Measurements from ENCODE around the gene ANKFY1. TPM values are rescaled to one million over a fixed set of nuclear protein-coding genes. Genes with fewer than 3 reads are reported as not detected.

The ANKFY1 gene
- total RNA-seq, 1 donor from 2014 or later: 72.6 TPM

DNA sequence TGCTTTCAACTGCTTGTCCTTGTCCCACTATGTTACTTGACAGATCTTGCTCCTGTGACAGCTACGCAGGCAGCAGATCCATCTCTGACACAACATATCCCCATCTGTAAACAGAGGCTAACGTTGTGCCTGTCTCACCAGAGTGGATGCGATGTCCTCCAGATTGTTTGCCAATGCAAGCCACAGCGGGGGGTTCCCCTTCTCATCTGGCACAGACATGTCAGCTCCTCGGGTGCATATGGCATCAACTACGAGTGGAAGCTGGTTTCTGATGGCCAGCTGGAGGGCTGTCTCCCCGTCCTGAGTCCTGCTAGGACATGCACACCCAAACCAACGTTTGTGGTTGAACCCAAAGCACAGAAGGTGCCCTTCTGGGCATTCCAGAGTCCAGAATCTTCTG, 81.7 kb downstream of the ANKFY1 start:
- H3K9me3 Mint-ChIP-seq: no peaks in the 10 kb centered on the region
- H3K4me1 Mint-ChIP-seq (ENCODE audit: unreplicated experiment): peaks cover 6% of the 10 kb centered on the region
- H3K27me3 Mint-ChIP-seq: no peaks in the 10 kb centered on the region
- no peak for DNase-seq (ENCODE audit: extremely low spot score, unreplicated experiment)
- H3K4me3 Mint-ChIP-seq: no peak overlapping the region
- no peak overlapping the region for H3K27ac Mint-ChIP-seq
- TF ChIP-seq, protein P1, sequence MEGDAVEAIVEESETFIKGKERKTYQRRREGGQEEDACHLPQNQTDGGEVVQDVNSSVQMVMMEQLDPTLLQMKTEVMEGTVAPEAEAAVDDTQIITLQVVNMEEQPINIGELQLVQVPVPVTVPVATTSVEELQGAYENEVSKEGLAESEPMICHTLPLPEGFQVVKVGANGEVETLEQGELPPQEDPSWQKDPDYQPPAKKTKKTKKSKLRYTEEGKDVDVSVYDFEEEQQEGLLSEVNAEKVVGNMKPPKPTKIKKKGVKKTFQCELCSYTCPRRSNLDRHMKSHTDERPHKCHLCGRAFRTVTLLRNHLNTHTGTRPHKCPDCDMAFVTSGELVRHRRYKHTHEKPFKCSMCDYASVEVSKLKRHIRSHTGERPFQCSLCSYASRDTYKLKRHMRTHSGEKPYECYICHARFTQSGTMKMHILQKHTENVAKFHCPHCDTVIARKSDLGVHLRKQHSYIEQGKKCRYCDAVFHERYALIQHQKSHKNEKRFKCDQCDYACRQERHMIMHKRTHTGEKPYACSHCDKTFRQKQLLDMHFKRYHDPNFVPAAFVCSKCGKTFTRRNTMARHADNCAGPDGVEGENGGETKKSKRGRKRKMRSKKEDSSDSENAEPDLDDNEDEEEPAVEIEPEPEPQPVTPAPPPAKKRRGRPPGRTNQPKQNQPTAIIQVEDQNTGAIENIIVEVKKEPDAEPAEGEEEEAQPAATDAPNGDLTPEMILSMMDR (conservative IDR thresholded peaks at IDR 0.05): no peak
- peaks cover 33% of the 10 kb centered on the region for H3K36me3 Mint-ChIP-seq

DNA sequence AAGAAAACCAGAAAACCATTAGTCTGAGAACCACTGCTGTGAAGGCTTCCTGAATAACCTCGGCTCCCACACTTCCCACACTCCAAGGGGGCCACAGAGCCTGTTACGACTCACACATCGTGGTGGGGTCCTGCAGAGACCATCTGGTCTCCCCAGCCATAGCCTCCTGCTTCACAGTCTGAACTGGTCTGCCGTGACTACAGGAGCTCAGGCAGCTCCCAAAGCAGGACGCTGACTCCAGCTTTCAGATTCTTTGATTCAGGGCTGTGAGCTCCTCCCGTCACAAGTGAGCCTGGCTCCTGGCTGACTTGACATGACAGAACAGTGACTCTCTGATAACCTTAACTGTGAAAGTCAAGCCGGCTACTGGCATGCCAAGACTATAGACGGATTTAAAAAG, 83.0 kb downstream of the ANKFY1 start:
- DNase-seq (ENCODE audit: extremely low spot score, unreplicated experiment): no peak
- H3K4me3 Mint-ChIP-seq: no peak overlapping the region
- TF ChIP-seq, protein P1 (conservative IDR thresholded peaks at IDR 0.05): no peak
- H3K4me1 Mint-ChIP-seq (ENCODE audit: unreplicated experiment): no peaks in the 10 kb centered on the region
- H3K36me3 Mint-ChIP-seq: peaks cover 37% of the 10 kb centered on the region
- no peaks in the 10 kb centered on the region for H3K27me3 Mint-ChIP-seq
- no peaks in the 10 kb centered on the region for H3K9me3 Mint-ChIP-seq
- no peak overlapping the region for H3K27ac Mint-ChIP-seq

DNA sequence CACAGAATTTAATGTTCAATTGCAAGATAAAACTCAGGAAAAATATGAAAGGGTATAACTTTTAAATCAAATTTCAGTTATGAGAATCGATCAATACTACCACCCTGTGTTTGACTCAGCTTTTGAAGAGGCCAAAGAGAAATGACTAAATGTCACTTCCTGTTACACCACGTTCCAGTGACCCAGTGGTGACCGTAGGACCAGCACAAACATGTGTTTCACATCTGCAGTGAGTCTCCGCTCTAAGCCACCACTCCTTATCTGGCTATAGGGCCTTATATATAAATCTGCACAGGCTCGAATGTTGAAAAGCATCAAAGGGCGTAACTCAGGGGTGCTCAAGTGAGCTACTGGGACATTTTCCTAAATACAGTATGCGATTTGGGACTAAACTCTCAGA, 84.7 kb downstream of the ANKFY1 start:
- Mint-ChIP-seq H3K27ac (no peak overlapping the region), H3K36me3 (peaks cover 39% of the 10 kb centered on the region), H3K9me3 (no peaks in the 10 kb centered on the region), H3K27me3 (no peaks in the 10 kb centered on the region), H3K4me3 (no peak overlapping the region), H3K4me1 (ENCODE audit: unreplicated experiment) (no peaks in the 10 kb centered on the region)
- no peak for DNase-seq (ENCODE audit: extremely low spot score, unreplicated experiment)
- TF ChIP-seq, protein P1 (conservative IDR thresholded peaks at IDR 0.05): no peak

DNA sequence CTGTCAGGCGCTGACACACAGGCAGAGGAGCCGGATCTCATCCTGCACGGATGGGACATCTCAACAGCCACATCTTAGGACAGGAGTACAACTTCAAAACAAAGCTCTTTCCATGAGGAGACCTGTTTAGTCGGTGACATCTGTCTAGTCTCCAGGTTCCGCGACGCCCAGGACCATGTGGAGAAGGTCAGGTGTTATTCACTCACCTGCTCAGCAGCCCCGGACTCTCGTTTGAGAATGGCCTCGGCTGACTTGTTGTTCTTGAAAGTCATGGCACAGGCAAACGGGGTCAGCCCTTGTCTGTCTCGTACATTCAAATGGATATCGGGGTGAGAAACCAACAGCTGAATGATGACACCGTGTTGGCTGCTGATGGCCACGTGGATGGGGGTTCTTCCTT, 85.1 kb downstream of the ANKFY1 start:
- Mint-ChIP-seq H3K9me3 (no peaks in the 10 kb centered on the region), H3K4me1 (ENCODE audit: unreplicated experiment) (no peaks in the 10 kb centered on the region), H3K27me3 (no peaks in the 10 kb centered on the region), H3K36me3 (peaks cover 36% of the 10 kb centered on the region), H3K4me3 (no peak overlapping the region), H3K27ac (no peak overlapping the region)
- TF ChIP-seq, protein P1 (conservative IDR thresholded peaks at IDR 0.05): no peak
- no peak for DNase-seq (ENCODE audit: extremely low spot score, unreplicated experiment)

DNA sequence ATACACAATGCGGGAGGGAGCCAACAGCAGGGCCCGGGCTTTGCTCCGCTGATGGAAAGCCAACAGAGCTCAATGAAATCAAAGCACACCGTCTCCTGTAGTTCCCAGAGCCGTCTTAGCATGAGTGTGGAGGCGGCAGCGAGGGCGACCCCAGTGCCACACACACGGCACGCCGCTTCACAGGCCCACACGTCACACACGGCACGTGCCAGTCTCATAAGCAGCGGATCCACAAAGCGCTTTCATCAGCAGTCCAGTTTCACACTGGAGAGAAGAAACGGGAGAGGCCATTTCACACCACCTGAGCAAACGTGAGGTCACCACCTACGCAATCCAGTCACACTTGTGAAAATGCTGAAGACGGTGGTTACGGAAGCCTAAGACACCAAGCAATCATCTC, 86.0 kb downstream of the ANKFY1 start:
- DNase-seq (ENCODE audit: extremely low spot score, unreplicated experiment): no peak
- H3K9me3 Mint-ChIP-seq: no peaks in the 10 kb centered on the region
- no peak overlapping the region for H3K4me3 Mint-ChIP-seq
- TF ChIP-seq, protein P1 (conservative IDR thresholded peaks at IDR 0.05): no peak
- H3K27me3 Mint-ChIP-seq: no peaks in the 10 kb centered on the region
- H3K4me1 Mint-ChIP-seq (ENCODE audit: unreplicated experiment): no peaks in the 10 kb centered on the region
- peaks cover 31% of the 10 kb centered on the region for H3K36me3 Mint-ChIP-seq
- H3K27ac Mint-ChIP-seq: no peak overlapping the region
